ENCODE measurements around the gene CLCA1.

The CLCA1 gene, protein sequence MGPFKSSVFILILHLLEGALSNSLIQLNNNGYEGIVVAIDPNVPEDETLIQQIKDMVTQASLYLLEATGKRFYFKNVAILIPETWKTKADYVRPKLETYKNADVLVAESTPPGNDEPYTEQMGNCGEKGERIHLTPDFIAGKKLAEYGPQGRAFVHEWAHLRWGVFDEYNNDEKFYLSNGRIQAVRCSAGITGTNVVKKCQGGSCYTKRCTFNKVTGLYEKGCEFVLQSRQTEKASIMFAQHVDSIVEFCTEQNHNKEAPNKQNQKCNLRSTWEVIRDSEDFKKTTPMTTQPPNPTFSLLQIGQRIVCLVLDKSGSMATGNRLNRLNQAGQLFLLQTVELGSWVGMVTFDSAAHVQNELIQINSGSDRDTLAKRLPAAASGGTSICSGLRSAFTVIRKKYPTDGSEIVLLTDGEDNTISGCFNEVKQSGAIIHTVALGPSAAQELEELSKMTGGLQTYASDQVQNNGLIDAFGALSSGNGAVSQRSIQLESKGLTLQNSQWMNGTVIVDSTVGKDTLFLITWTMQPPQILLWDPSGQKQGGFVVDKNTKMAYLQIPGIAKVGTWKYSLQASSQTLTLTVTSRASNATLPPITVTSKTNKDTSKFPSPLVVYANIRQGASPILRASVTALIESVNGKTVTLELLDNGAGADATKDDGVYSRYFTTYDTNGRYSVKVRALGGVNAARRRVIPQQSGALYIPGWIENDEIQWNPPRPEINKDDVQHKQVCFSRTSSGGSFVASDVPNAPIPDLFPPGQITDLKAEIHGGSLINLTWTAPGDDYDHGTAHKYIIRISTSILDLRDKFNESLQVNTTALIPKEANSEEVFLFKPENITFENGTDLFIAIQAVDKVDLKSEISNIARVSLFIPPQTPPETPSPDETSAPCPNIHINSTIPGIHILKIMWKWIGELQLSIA

DNA sequence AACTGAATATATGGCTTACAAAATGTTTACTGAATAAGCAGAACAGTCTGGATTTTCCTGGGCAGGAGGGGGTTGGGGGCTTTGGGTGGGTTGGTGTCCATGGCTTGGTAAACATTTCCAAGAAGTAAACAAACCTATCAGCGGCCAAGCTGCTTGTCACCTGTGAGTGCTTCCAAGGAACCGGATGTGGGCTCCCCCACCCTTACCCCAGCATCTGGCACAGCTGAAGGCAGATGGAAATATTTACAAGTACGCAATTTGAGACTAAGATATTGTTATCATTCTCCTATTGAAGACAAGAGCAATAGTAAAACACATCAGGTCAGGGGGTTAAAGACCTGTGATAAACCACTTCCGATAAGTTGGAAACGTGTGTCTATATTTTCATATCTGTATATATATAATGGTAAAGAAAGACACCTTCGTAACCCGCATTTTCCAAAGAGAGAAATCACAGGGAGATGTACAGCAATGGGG, at the start of gene CLCA1:
Gene CLCA1, plus strand, starts transcription at position 427 of the 477 bp plus-strand sequence. Its CDS starts 45 bp downstream, at position 472.
- no peak for FAIRE-seq

DNA sequence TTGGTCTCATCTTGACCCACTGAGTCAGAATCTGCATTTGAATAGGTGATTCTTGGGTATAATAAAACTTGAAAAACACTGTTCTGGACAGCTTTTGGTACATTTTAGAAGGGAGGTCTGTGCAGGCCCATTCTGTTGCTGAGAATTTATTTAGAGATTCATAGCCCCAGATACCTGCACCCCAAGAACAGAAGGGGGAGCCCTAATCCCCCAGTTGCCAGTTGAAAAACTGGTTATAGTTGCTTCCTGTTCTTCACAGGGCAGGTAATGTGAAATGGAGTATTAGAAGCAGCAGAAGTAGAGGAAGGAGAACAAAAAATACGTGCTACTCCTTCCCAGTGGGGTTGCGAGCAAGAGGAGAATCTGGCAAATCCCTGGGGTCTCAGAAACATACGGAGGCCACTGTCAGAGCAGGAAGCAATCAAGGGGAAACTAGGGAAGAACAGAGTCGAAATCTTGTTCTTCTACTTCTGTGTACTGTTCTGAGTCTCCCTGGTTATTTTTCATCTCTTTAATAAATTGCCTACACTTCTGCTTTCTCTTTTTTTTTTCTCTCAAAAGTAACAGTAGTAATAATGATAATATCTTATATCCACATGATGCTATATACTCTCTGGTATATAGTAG, 49.3 kb upstream of the CLCA1 start:
- no peak for FAIRE-seq

- no peak for FAIRE-seq
These were observed 47.0 kb upstream of the CLCA1 start for GRCh38 chr1:86421601-86422280.

DNA sequence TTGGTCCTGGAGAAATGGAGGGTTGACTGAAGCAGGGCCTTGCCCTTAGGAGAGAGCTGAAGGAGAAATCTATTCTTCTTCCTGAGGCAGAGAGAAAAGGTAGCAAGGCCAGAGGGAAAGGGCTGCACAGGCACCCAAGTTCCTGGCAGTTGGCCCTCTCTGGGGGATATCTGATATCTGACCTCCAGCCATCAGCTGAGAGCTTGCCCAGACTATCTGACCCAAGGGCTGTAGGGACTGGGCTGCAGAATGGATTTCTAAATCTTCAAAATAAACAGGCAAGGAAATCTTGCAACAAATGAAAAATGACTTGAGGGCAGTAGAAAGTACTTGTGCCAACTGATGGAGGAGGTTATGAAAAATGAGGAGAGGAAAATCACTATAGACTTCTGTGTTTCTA, 45.3 kb upstream of the CLCA1 start:
- FAIRE-seq, result no peak

- no peak for FAIRE-seq
These were observed 44.9 kb upstream of the CLCA1 start, which contains the start of gene CLCA2 for GRCh38 chr1:86423873-86424272. Gene CLCA2 (plus strand): TSS chr1:86424171. CDS start chr1:86424248, 77 bp downstream.

- FAIRE-seq, result no peak
These were observed 39.5 kb upstream of the CLCA1 start for GRCh38 chr1:86429122-86429725.

- no peak for FAIRE-seq
These were observed 38.9 kb upstream of the CLCA1 start for GRCh38 chr1:86429835-86430234.

- FAIRE-seq, result no peak
These were observed 38.4 kb upstream of the CLCA1 start for GRCh38 chr1:86430376-86430775.

GRCh38 chr1:86434059-86434458, 34.7 kb upstream of the CLCA1 start:
- FAIRE-seq, result no peak

GRCh38 chr1:86435327-86435726, 33.4 kb upstream of the CLCA1 start:
- no peak for FAIRE-seq

GRCh38 chr1:86436041-86436440, 32.7 kb upstream of the CLCA1 start:
- no peak for FAIRE-seq

DNA sequence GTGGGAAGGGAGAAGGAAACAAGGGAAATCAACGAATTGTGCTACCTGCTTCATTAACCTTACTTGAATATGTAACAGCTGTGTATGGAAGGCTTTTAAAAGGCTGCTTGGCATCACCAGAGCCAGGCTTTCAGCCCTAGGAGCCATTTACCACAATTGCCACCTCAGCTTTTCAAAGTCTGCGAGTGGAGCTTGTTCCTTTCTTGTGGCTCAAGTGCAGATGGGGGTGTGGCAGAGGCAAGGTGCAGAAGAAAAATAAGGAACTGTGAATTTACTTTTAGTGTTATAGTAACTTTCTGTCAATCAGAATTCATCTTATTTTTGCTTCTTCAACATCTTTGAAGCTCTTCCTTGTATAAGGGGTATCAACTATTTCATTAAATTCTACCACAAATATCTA, 27.1 kb upstream of the CLCA1 start:
- no peak for FAIRE-seq

DNA sequence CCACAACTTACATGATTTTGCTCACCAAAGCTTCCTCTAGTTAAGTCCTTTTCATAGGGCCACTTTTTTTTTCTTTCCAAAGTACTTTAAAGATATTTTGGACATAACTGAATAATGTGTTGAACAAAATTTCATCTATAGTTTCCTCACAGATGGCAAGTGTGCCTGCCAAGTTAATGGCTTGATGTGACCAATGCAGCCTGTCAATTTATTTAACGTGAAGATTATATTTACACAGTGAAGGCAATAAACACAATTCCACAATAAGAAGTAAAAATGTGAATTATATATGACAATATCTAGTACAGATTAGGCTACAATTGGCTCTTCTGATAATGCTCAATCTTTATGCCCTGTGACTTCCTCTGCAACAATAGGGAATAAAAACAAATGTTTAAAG, 26.7 kb upstream of the CLCA1 start:
- no peak for FAIRE-seq

GRCh38 chr1:86445919-86446318, 22.8 kb upstream of the CLCA1 start:
- no peak for FAIRE-seq

DNA sequence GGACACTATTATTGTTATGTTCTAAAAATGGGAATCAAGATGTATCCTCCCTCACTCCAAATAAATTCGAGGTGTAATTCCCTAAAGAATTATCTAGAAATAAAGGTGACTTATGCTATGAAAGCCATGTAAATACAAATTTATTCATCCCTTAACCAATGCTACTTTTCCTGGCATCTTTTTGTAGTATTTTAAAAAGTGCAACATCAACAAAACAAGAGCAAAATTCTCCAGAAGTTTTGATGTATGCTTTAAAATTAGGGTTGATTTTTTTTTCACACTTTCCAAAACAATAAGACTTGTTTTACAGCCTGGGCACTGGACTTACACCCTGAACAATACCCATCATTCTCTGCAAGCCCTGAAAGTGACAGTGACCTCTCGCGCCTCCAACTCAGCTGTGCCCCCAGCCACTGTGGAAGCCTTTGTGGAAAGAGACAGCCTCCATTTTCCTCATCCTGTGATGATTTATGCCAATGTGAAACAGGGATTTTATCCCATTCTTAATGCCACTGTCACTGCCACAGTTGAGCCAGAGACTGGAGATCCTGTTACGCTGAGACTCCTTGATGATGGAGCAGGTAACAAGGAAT, 21.4 kb upstream of the CLCA1 start:
- FAIRE-seq, result no peak

- FAIRE-seq, result no peak
These were observed 20.1 kb upstream of the CLCA1 start for GRCh38 chr1:86448670-86449069.

GRCh38 chr1:86449103-86449502, 19.6 kb upstream of the CLCA1 start:
- no peak for FAIRE-seq

GRCh38 chr1:86450847-86451246, 17.9 kb upstream of the CLCA1 start:
- FAIRE-seq, result no peak

- FAIRE-seq, result no peak
These were observed 15.1 kb upstream of the CLCA1 start for GRCh38 chr1:86453664-86454063.

DNA sequence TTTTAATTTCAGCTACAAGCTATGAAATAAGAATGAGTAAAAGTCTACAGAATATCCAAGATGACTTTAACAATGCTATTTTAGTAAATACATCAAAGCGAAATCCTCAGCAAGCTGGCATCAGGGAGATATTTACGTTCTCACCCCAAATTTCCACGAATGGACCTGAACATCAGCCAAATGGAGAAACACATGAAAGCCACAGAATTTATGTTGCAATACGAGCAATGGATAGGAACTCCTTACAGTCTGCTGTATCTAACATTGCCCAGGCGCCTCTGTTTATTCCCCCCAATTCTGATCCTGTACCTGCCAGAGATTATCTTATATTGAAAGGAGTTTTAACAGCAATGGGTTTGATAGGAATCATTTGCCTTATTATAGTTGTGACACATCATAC, 13.7 kb upstream of the CLCA1 start:
- FAIRE-seq, result no peak

GRCh38 chr1:86460998-86461397, 7.7 kb upstream of the CLCA1 start:
- FAIRE-seq, result no peak

- no peak for FAIRE-seq
These were observed 7.2 kb upstream of the CLCA1 start for GRCh38 chr1:86461482-86461881.

Data from TTC549 (cell line).